MM.1S (cell line): ENCODE results near the gene SLC6A3.

Experiments used
- EZH2 ChIP-seq: fragments of 300-600 bp; sonication (generic); optimal IDR thresholded peaks from 2 replicates; pipeline ENCODE3; 2017; ENCODE audit warnings: low read depth, mild to moderate bottlenecking, antibody characterized with exemption, low read length, mixed read lengths
- TF ChIP-seq, protein P1 (sequence below): fragments of 300-600 bp; sonication (generic); IDR thresholded peaks from 2 replicates; pipeline ENCODE4 v1.5.1; 2016; ENCODE audit warnings: antibody characterized with exemption, low read length, mixed read lengths

DNA sequence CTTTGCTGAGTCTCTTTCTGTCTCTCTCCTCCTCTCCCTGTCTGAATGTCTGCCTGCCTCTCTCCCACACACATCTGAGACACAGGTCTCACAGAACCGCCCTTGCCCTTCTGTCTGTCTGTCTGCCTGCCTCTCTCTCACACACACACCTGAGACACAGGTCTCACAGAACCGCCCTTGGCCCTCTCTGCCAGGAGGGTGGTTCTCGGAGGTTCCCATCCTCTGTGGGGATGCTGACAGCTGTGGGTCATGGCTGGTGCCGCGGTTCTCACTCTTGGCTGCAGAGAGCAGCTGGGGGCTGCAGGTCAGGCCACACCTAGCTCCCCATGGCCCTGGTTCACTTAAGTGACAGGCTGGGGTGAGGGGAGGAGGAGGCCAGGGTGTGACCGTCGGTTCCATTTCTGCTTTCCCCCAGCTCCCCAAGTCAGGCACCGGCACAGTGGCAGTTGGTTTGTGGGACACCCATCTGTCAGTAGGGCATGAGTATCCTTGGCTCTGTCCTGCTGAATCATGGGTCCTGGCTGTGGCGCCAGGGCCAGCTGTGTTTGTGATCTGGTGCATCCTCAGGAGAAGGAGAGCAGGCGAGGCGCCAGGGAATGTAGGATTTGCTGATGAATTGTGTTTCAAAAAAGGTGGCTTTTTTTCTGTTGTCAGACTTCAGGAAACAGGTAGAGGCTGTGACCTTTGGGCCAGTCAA lies 58.0 kb downstream of the SLC6A3 start:
- TF ChIP-seq, protein P1, sequence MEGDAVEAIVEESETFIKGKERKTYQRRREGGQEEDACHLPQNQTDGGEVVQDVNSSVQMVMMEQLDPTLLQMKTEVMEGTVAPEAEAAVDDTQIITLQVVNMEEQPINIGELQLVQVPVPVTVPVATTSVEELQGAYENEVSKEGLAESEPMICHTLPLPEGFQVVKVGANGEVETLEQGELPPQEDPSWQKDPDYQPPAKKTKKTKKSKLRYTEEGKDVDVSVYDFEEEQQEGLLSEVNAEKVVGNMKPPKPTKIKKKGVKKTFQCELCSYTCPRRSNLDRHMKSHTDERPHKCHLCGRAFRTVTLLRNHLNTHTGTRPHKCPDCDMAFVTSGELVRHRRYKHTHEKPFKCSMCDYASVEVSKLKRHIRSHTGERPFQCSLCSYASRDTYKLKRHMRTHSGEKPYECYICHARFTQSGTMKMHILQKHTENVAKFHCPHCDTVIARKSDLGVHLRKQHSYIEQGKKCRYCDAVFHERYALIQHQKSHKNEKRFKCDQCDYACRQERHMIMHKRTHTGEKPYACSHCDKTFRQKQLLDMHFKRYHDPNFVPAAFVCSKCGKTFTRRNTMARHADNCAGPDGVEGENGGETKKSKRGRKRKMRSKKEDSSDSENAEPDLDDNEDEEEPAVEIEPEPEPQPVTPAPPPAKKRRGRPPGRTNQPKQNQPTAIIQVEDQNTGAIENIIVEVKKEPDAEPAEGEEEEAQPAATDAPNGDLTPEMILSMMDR, result no peak
- TF ChIP-seq EZH2, result no peak
